MV-4-11 (cell line): ENCODE data around the gene CNOT8.

Source experiments
- DNase-seq: peaks from one replicate; lab custom pipeline; 2025; lab: John Stamatoyannopoulos, UW

The CNOT8 gene

DNA sequence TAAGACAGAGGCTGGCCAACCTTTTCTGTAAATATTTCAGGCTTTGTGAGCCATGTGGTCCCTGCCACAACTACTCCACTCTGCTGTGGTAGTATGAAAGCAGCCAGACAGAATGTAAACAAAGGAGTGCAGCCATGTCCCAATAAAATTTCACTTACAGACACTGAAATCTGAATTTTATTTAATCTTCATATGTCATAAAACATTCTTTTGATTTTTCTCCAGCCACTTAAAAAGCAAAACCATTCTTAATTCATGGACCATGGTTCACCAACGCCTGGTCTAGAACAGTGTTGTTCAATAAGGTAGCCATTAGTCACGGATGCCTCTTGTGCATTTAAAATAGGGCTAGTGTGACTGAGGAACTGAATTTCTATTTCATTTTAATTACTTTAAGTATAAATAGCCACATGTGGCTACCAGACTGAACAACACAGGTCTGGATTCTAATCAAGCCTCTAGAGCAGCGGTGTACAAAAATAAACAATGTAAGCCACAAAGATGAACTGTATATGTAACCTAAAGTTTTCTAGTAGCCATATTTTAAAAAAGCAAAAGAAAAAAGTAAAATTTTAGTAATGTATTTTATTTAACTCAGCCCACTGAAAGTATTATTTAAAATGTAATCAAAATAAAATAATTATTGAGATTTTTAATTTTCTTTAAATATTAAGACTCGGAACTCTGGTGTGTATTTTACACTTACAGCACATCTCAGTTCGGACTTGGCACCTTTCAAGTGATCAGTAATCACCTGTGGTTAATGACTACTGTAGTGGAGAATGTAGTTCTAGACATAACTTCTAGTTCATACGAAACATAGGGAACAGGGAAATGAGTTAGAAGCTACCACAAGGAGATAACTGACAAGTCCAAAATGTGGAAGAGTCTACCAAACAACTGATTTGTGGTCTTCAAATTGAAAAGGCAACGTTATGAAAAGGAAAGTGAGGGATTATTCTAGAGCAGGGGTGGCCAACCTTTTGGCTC, 65.3 kb downstream of the CNOT8 start:
- DNase-seq: no peak
